Calu3 (cell line): ENCODE measurements around the gene TMCC1. TPM values are rescaled to one million over a fixed set of nuclear protein-coding genes. Genes with fewer than 3 reads are reported as not detected.
"Not testable (repeated sequence)": the region's sequence is repeated elsewhere in the genome, so short reads cannot be mapped to it uniquely, and the experiment has no call there.

Experiments
- BruUV-seq: library from RNA; stranded (reverse); fragments of 400-500 nt; replicated peaks from 2 replicates; lab custom pipeline; 2021; lab: Mats Ljungman, UMichigan
- CTCF ChIA-PET: fragments of 300-600 bp; sonication (Branson Sonifier 250); formaldehyde crosslinking; loops from one replicate; lab custom pipeline; 2022; ENCODE audit warnings: antibody characterized with exemption; lab: Charles Lee
- DNase-seq: peaks from one replicate; pipeline ENCODE4 v3.0.0; 2022
- H3K27ac Mint-ChIP-seq: one replicate; pipeline ENCODE4 v1.8.0; 2022; ENCODE audit warnings: mixed read lengths; ENCODE audit not compliant: unreplicated experiment
- H3K27me3 Mint-ChIP-seq: one replicate; pipeline ENCODE4 v1.8.0; 2022; ENCODE audit warnings: mixed read lengths; ENCODE audit not compliant: unreplicated experiment
- H3K36me3 Mint-ChIP-seq: one replicate; pipeline ENCODE4 v1.8.0; 2022; ENCODE audit warnings: mild to moderate bottlenecking, moderate library complexity, mixed read lengths; ENCODE audit not compliant: insufficient read depth, unreplicated experiment
- H3K4me1 Mint-ChIP-seq: one replicate; pipeline ENCODE4 v1.8.0; 2022; ENCODE audit warnings: mild to moderate bottlenecking, low read depth, mixed read lengths; ENCODE audit not compliant: unreplicated experiment
- H3K4me3 Mint-ChIP-seq: one replicate; pipeline ENCODE4 v1.8.0; 2022; ENCODE audit warnings: mild to moderate bottlenecking, low read depth, moderate library complexity, mixed read lengths; ENCODE audit not compliant: unreplicated experiment
- H3K9me3 Mint-ChIP-seq: one replicate; pipeline ENCODE4 v1.8.0; 2022; ENCODE audit warnings: low read depth, mixed read lengths; ENCODE audit not compliant: unreplicated experiment
- CTCF ChIP-seq: fragments of 200-600 bp; IDR thresholded peaks from one replicate; pipeline ENCODE4 v1.8.0; 2022; ENCODE audit warnings: antibody characterized with exemption; ENCODE audit not compliant: unreplicated experiment
- intact Hi-C: fragments of 100-400 bp; cut with micrococcal nuclease; formaldehyde crosslinking; loops from one replicate; pipeline ENCODE4 v1.10.0; 2022; ENCODE audit not compliant: unreplicated experiment
- total RNA-seq: library from RNA; stranded (reverse); gene quantifications from 2 replicates; pipeline ENCODE4 v1.2.3, GENCODE V29; 2022

The TMCC1 gene
- total RNA-seq, 1 experiment from 2014 or later = 57.2 TPM

- no peak for TF ChIP-seq CTCF
- CTCF ChIA-PET = no interaction called here
- Mint-ChIP-seq H3K9me3 (peaks cover 3% of the 10 kb centered on the region), H3K36me3 (peaks cover 12% of the 10 kb centered on the region), H3K27me3 (no peaks in the 10 kb centered on the region), H3K27ac (peak overlapping the region; percentile 9), H3K4me3 (no peak overlapping the region), H3K4me1 (peaks cover 22% of the 10 kb centered on the region)
- no TSS peak for BruUV-seq
- DNase-seq = no peak
- intact Hi-C loops = no loop called here
Measured at GRCh38 chr3:129837065-129837642, 56.4 kb downstream of the TMCC1 start.

- peak overlapping the region; percentile 9 for H3K27ac Mint-ChIP-seq
- CTCF ChIA-PET = no interaction called here
Measured at GRCh38 chr3:129836381-129837064, 57.0 kb downstream of the TMCC1 start.

GRCh38 chr3:129835198-129835597, 58.3 kb downstream of the TMCC1 start:
- BruUV-seq = no TSS peak
- intact Hi-C loops = no loop called here
- Mint-ChIP-seq H3K27ac (no peak overlapping the region), H3K4me1 (peaks cover 28% of the 10 kb centered on the region), H3K9me3 (peaks cover 2% of the 10 kb centered on the region), H3K36me3 (peaks cover 16% of the 10 kb centered on the region), H3K4me3 (no peak overlapping the region), H3K27me3 (no peaks in the 10 kb centered on the region)
- TF ChIP-seq CTCF = no peak
- no peak for DNase-seq
- CTCF ChIA-PET = no interaction called here

More at GRCh38 chr3:129836381-129837064, 57.0 kb downstream of the TMCC1 start:
- Mint-ChIP-seq H3K9me3 (peaks cover 3% of the 10 kb centered on the region), H3K36me3 (peaks cover 16% of the 10 kb centered on the region), H3K27me3 (no peaks in the 10 kb centered on the region), H3K4me3 (no peak overlapping the region), H3K4me1 (peaks cover 27% of the 10 kb centered on the region)
- no peak for TF ChIP-seq CTCF
- intact Hi-C loops = no loop called here
- BruUV-seq = no TSS peak
- DNase-seq = no peak

- CTCF ChIA-PET = no interaction called here
- BruUV-seq = no TSS peak
- DNase-seq = no peak
- Mint-ChIP-seq H3K4me3 (no peak overlapping the region), H3K4me1 (peaks cover 34% of the 10 kb centered on the region), H3K27ac (no peak overlapping the region), H3K27me3 (no peaks in the 10 kb centered on the region), H3K9me3 (no peaks in the 10 kb centered on the region), H3K36me3 (peaks cover 16% of the 10 kb centered on the region)
- intact Hi-C loops = no loop called here
- TF ChIP-seq CTCF = no peak
Measured at GRCh38 chr3:129834580-129834979, 58.9 kb downstream of the TMCC1 start.

- H3K27me3 Mint-ChIP-seq, intact Hi-C loops, BruUV-seq, H3K9me3 Mint-ChIP-seq, H3K4me3 Mint-ChIP-seq, H3K36me3 Mint-ChIP-seq: not testable (repeated sequence)
- Mint-ChIP-seq H3K4me1 (peaks cover 37% of the 10 kb centered on the region), H3K27ac (peak overlapping the region; percentile 61)
- CTCF ChIA-PET = interaction anchor here (0.8 to 1.2 kb wide), 3 partner anchors 204 to 342 kb away, joined by 3 to 4 read pairs (median 3); no protein-coding TSS in a partner anchor
- peak; percentile 64 for DNase-seq
Measured at GRCh38 chr3:129831942-129832341, 61.6 kb downstream of the TMCC1 start.
